Measurements from ENCODE around the gene KIRREL3. TPM values are rescaled to one million over a fixed set of nuclear protein-coding genes. Genes with fewer than 3 reads are reported as not detected.

KIRREL3 gene
- polyA plus RNA-seq, 1 experiment, result 2.3 TPM

DNA sequence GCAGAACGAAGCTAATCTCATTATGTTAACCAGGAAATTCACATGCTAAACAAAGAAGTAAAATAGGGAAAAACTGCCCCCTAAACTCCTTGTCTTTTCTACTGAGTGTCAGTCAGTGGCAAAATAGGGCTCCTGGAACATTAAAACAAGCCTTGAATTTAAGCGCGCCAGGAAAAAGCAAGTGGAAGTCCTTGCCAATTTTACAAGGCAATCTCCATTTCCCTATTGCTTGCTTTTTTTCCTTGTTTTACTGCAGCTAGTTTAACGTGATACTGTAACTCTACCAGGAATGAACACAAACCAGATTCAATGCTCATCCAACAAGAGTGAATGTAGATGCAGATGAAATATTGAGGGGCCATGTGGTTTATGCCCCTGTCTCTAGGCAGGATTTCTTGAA, 28.1 kb upstream of the KIRREL3 start:
- DNase-seq (ENCODE audit: low read depth, low spot score), result no peak
- Histone ChIP-seq H3K27ac (ENCODE audit: low read depth, low read length) (no peak overlapping the region), H3K4me3 (ENCODE audit: low read depth, low read length) (no peak overlapping the region), H3K27me3 (ENCODE audit: control insufficient read depth, insufficient read depth, low read length) (peaks cover 21% of the 10 kb centered on the region), H3K9me3 (ENCODE audit: control insufficient read depth, insufficient read depth, low read length) (no peaks in the 10 kb centered on the region)
- CTCF ChIA-PET, result interaction anchor here (1.5 kb wide), 1 partner anchor 547 kb away, joined by 3 read pairs; no protein-coding TSS in a partner anchor
- TF ChIP-seq, protein P1, sequence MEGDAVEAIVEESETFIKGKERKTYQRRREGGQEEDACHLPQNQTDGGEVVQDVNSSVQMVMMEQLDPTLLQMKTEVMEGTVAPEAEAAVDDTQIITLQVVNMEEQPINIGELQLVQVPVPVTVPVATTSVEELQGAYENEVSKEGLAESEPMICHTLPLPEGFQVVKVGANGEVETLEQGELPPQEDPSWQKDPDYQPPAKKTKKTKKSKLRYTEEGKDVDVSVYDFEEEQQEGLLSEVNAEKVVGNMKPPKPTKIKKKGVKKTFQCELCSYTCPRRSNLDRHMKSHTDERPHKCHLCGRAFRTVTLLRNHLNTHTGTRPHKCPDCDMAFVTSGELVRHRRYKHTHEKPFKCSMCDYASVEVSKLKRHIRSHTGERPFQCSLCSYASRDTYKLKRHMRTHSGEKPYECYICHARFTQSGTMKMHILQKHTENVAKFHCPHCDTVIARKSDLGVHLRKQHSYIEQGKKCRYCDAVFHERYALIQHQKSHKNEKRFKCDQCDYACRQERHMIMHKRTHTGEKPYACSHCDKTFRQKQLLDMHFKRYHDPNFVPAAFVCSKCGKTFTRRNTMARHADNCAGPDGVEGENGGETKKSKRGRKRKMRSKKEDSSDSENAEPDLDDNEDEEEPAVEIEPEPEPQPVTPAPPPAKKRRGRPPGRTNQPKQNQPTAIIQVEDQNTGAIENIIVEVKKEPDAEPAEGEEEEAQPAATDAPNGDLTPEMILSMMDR (IDR thresholded peaks at IDR 0.05; ENCODE audit: low read depth, low read length), result no peak
- POLR2A ChIA-PET, result no interaction called here

DNA sequence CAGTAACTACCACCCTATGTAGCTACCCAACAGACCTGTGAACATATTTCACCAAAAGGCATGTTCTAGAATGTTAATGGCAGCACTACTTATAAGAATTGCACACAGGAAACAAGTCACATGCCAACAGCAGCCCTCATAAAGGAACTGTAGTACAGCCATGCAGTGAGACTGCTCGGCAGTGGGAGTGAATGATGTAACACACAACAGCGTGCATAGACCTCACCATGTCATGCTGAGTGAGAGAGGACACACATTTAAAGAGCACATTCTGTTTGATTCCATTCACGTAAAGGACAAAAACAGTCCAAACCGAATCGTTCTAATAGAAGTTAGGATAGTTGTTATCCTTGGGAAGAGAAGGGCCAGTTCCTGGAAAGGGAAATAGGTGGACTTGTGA, 27.2 kb upstream of the KIRREL3 start:
- no peak for DNase-seq (ENCODE audit: low read depth, low spot score)
- TF ChIP-seq, protein P1 (IDR thresholded peaks at IDR 0.05; ENCODE audit: low read depth, low read length), result no peak
- Histone ChIP-seq H3K9me3 (ENCODE audit: control insufficient read depth, insufficient read depth, low read length) (no peaks in the 10 kb centered on the region), H3K27me3 (ENCODE audit: control insufficient read depth, insufficient read depth, low read length) (peaks cover 26% of the 10 kb centered on the region), H3K27ac (ENCODE audit: low read depth, low read length) (no peak overlapping the region), H3K4me3 (ENCODE audit: low read depth, low read length) (no peak overlapping the region)
- POLR2A ChIA-PET, result interaction anchor here (0.6 kb wide), 1 partner anchor 98 kb away, joined by 4 read pairs; no protein-coding TSS in a partner anchor
- CTCF ChIA-PET, result interaction anchor here (0.7 kb wide), 1 partner anchor 10 kb away, joined by 3 read pairs; no protein-coding TSS in a partner anchor

DNA sequence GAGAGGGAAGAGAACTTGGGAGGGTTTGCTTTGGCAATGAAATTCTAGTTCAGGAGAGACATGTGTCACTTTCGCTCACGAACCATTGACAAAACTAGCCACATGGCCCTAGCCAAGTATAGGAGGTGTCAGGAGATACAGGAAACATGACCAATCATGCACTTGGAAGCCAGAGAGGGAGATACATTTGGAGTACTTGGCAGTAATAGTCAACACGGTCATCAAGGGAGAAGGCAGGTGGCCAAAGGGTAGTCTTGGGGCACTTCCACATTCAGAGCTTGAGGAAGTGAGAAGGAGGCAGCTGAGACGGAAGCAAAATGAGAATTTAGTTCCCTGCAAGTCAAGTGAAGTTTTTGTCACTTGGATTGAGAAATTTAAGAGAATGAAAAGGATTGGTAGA, 26.4 kb upstream of the KIRREL3 start:
- ChIA-PET POLR2A (no interaction called here), CTCF (interaction anchor here (0.7 kb wide), 1 partner anchor 9 kb away, joined by 3 read pairs; no protein-coding TSS in a partner anchor)
- TF ChIP-seq, protein P1 (IDR thresholded peaks at IDR 0.05; ENCODE audit: low read depth, low read length), result no peak
- H3K27me3 ChIP-seq (ENCODE audit: control insufficient read depth, insufficient read depth, low read length), result peaks cover 26% of the 10 kb centered on the region
- DNase-seq (ENCODE audit: low read depth, low spot score), result no peak
- H3K9me3 ChIP-seq (ENCODE audit: control insufficient read depth, insufficient read depth, low read length), result no peaks in the 10 kb centered on the region
- no peak overlapping the region for H3K4me3 ChIP-seq (ENCODE audit: low read depth, low read length)
- no peak overlapping the region for H3K27ac ChIP-seq (ENCODE audit: low read depth, low read length)

DNA sequence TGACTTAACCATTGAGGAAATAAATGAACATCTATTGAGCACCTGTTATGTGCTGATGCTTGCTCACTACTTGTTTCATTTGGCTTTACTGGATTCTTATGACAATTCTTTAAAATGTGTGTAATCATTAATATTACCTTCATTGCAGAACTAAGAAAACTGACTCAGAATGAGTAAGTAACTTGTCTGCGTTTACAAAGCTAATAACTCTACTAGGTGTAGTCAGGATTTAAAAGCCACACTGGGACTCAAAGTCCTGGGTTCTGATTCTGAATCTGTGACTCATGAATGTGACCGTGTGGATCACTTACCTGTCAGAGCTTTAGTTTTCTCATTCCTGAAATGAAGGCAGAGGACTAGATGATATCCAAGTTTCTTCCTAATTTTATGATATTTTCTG, 23.4 kb upstream of the KIRREL3 start:
- ChIA-PET CTCF (no interaction called here), POLR2A (no interaction called here)
- Histone ChIP-seq H3K27me3 (ENCODE audit: control insufficient read depth, insufficient read depth, low read length) (peaks cover 23% of the 10 kb centered on the region), H3K4me3 (ENCODE audit: low read depth, low read length) (no peak overlapping the region), H3K9me3 (ENCODE audit: control insufficient read depth, insufficient read depth, low read length) (no peaks in the 10 kb centered on the region), H3K27ac (ENCODE audit: low read depth, low read length) (no peak overlapping the region)
- TF ChIP-seq, protein P1 (IDR thresholded peaks at IDR 0.05; ENCODE audit: low read depth, low read length), result no peak
- no peak for DNase-seq (ENCODE audit: low read depth, low spot score)

DNA sequence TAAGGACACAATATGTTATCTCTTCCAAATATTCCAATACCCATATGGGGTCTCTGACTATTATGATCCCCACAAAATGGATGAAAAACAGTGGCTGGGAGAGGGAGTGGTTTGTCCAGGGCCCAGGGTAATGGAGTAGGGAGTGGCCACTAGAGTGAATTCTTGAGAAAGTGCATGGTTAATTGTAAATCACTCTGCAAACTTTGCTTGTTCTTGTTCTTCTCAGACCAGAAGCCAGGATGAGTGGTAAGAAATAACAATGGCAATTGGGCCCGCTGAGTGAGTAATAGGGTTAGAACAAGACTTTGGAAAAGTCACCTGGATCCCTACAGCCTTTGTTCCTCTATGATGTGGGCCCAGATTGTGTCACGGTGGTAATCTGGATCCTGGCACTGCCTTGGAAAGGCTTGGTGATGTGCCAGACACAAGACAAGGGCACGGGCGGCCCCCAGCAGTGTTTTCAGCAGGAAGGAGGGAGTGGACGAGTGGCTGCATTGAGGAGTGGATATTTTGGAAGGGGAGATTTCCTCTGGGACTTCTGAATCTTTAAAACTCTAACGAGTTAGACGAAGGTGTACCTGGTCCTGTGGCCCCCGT, 18.2 kb upstream of the KIRREL3 start:
- CTCF ChIA-PET, result no interaction called here
- no peak overlapping the region for H3K27ac ChIP-seq (ENCODE audit: low read depth, low read length)
- no peak for DNase-seq (ENCODE audit: low read depth, low spot score)
- TF ChIP-seq, protein P1 (IDR thresholded peaks at IDR 0.05; ENCODE audit: low read depth, low read length), result no peak
- H3K9me3 ChIP-seq (ENCODE audit: control insufficient read depth, insufficient read depth, low read length), result no peaks in the 10 kb centered on the region
- no peak overlapping the region for H3K4me3 ChIP-seq (ENCODE audit: low read depth, low read length)
- H3K27me3 ChIP-seq (ENCODE audit: control insufficient read depth, insufficient read depth, low read length), result peaks cover 10% of the 10 kb centered on the region
- POLR2A ChIA-PET, result no interaction called here
